H9 (cell line): Measurements from ENCODE around the gene RMND5A. TPM values are rescaled to one million over a fixed set of nuclear protein-coding genes. Genes with fewer than 3 reads are reported as not detected.

Source experiments
- DNase-seq: peaks from one replicate; pipeline ENCODE4 v3.0.0-alpha.2; 2017
- H2AFZ ChIP-seq: one replicate; pipeline ENCODE4 v1.6.1; 2013; ENCODE audit warnings: mild to moderate bottlenecking, low read length, control low read depth, moderate library complexity
- H2AK5ac ChIP-seq: 2 replicates; pipeline ENCODE4 v1.6.1; 2013; ENCODE audit warnings: low read length, control low read depth, mixed read lengths; ENCODE audit not compliant: insufficient read length
- H2BK120ac ChIP-seq: one replicate; pipeline ENCODE4 v1.6.1; 2013; ENCODE audit warnings: low read depth, mild to moderate bottlenecking, low read length, control low read depth, inconsistent platforms; ENCODE audit not compliant: poor library complexity, severe bottlenecking
- H2BK12ac ChIP-seq: 2 replicates; pipeline ENCODE4 v1.6.1; 2013; ENCODE audit warnings: low read length, control low read depth, mixed read lengths, low read depth; ENCODE audit not compliant: insufficient read length
- H2BK15ac ChIP-seq: 2 replicates; pipeline ENCODE4 v1.6.1; 2013; ENCODE audit warnings: low read depth, low read length, control low read depth
- H2BK20ac ChIP-seq: one replicate; pipeline ENCODE4 v1.6.1; 2013; ENCODE audit warnings: low read depth, mild to moderate bottlenecking, low read length, control low read depth, inconsistent platforms; ENCODE audit not compliant: poor library complexity, severe bottlenecking
- H2BK5ac ChIP-seq: 2 replicates; pipeline ENCODE4 v1.6.1; 2013; ENCODE audit warnings: low read length, control low read depth, mixed read lengths; ENCODE audit not compliant: insufficient read length
- H3K14ac ChIP-seq: 2 replicates; pipeline ENCODE4 v1.6.1; 2013; ENCODE audit warnings: low read length, control low read depth; ENCODE audit not compliant: insufficient read depth
- H3K18ac ChIP-seq: 2 replicates; pipeline ENCODE4 v1.6.1; 2013; ENCODE audit warnings: low read depth, mild to moderate bottlenecking, mixed read lengths, low read length, control low read depth; ENCODE audit not compliant: insufficient read length
- H3K23ac ChIP-seq: 2 replicates; pipeline ENCODE4 v1.6.1; 2013; ENCODE audit warnings: low read length, control low read depth, mixed read lengths, low read depth; ENCODE audit not compliant: insufficient read length
- H3K23me2 ChIP-seq: 2 replicates; pipeline ENCODE4 v1.6.1; 2013; ENCODE audit warnings: low read depth, mild to moderate bottlenecking, mixed read lengths, low read length, control low read depth; ENCODE audit not compliant: insufficient read length, poor library complexity, severe bottlenecking
- H3K27ac ChIP-seq: 2 replicates; pipeline ENCODE4 v1.5.1; 2013; ENCODE audit warnings: low read length, control low read depth, mixed read lengths, low read depth; ENCODE audit not compliant: insufficient read length
- H3K27me3 ChIP-seq: 2 replicates; pipeline ENCODE4 v1.6.1; 2013; ENCODE audit warnings: low read length, control low read depth, inconsistent platforms; ENCODE audit not compliant: insufficient read depth
- H3K4ac ChIP-seq: 2 replicates; pipeline ENCODE4 v1.6.1; 2013; ENCODE audit warnings: low read depth, mild to moderate bottlenecking, control low read depth, inconsistent platforms, low read length, moderate library complexity
- H3K4me1 ChIP-seq: 2 replicates; pipeline ENCODE4 v1.6.1; 2013; ENCODE audit warnings: low read length, control low read depth, inconsistent platforms; ENCODE audit not compliant: insufficient read depth
- H3K4me2 ChIP-seq: 2 replicates; pipeline ENCODE4 v1.6.1; 2013; ENCODE audit warnings: low read length, control low read depth, mixed read lengths; ENCODE audit not compliant: insufficient read length, insufficient read depth
- H3K56ac ChIP-seq: 2 replicates; pipeline ENCODE4 v1.6.1; 2013; ENCODE audit warnings: low read depth, mild to moderate bottlenecking, mixed read lengths, low read length, control low read depth; ENCODE audit not compliant: insufficient read length
- H3K79me1 ChIP-seq: 2 replicates; pipeline ENCODE4 v1.6.1; 2013; ENCODE audit warnings: low read depth, mild to moderate bottlenecking, moderate library complexity, low read length, control low read depth, inconsistent platforms; ENCODE audit not compliant: insufficient read depth, poor library complexity, severe bottlenecking
- H3K79me2 ChIP-seq: 2 replicates; pipeline ENCODE4 v1.6.1; 2013; ENCODE audit warnings: low read length, control low read depth, inconsistent platforms; ENCODE audit not compliant: insufficient read depth
- H3K9ac ChIP-seq: 2 replicates; pipeline ENCODE4 v1.6.1; 2013; ENCODE audit warnings: low read length, control low read depth, mixed read lengths; ENCODE audit not compliant: insufficient read length; ENCODE audit errors: extremely low read depth
- H3K9me3 ChIP-seq: one replicate; pipeline ENCODE4 v1.6.1; 2013; ENCODE audit warnings: low read depth, low read length, inconsistent platforms; ENCODE audit not compliant: control insufficient read depth
- H3T11ph ChIP-seq: one replicate; pipeline ENCODE4 v1.6.1; 2013; ENCODE audit warnings: mild to moderate bottlenecking, low read length, control low read depth, inconsistent platforms
- H4K20me1 ChIP-seq: one replicate; pipeline ENCODE4 v1.6.1; 2013; ENCODE audit not compliant: control insufficient read depth, insufficient read length, insufficient read depth
- H4K5ac ChIP-seq: 2 replicates; pipeline ENCODE4 v1.6.1; 2013; ENCODE audit warnings: low read depth, mild to moderate bottlenecking, mixed read lengths, low read length, control low read depth; ENCODE audit not compliant: insufficient read length
- H4K8ac ChIP-seq: replicated peaks from 2 replicates; pipeline ENCODE4 v1.6.1; 2013; ENCODE audit warnings: low read length, control low read depth, mixed read lengths, low read depth; ENCODE audit not compliant: insufficient read length
- H4K91ac ChIP-seq: 2 replicates; pipeline ENCODE4 v1.6.1; 2013; ENCODE audit warnings: low read depth, mild to moderate bottlenecking, moderate library complexity, mixed read lengths, low read length, control low read depth; ENCODE audit not compliant: insufficient read length
- H3K27ac Mint-ChIP-seq, 3 experiments: 2 replicates in 2 of 3; 3 replicates in 1 of 3; pipeline ENCODE4 v1.8.0; 2020 to 2021; ENCODE audit warnings: mixed read lengths in 3 of 3, mild to moderate bottlenecking in 1 of 3, moderate library complexity in 1 of 3
- H3K27me3 Mint-ChIP-seq: 2 replicates; pipeline ENCODE4 v1.8.0; 2021; ENCODE audit warnings: low read depth, mild to moderate bottlenecking, moderate library complexity, mixed read lengths
- H3K36me3 Mint-ChIP-seq, 3 experiments: 2 replicates in 2 of 3; 3 replicates in 1 of 3; pipeline ENCODE4 v1.8.0; 2020 to 2021; ENCODE audit warnings: low read depth in 3 of 3, mixed read lengths in 3 of 3; ENCODE audit not compliant: insufficient read depth in 1 of 3
- H3K4me1 Mint-ChIP-seq, 2 experiments: 2 replicates each; pipeline ENCODE4 v1.8.0; 2020; ENCODE audit warnings: mixed read lengths in 2 of 2
- H3K4me3 Mint-ChIP-seq, 2 experiments: 2 replicates in 1 of 2; 3 replicates in 1 of 2; pipeline ENCODE4 v1.8.0; 2020 to 2021; ENCODE audit warnings: mild to moderate bottlenecking in 2 of 2, mixed read lengths in 2 of 2, moderate library complexity in 1 of 2
- H3K9me3 Mint-ChIP-seq, 2 experiments: 2 replicates in 1 of 2; 3 replicates in 1 of 2; pipeline ENCODE4 v1.8.0; 2020; ENCODE audit warnings: mild to moderate bottlenecking in 2 of 2, mixed read lengths in 2 of 2, moderate library complexity in 1 of 2
- WGBS: extraction: QIAGEN DNeasy Blood & Tissue Kit; methylation state at CpG from one replicate; pipeline ENCODE4 v1.1.7; 2013; ENCODE audit warnings: missing lambda C conversion rate, low lambda C conversion rate, mixed read lengths; ENCODE audit not compliant: insufficient read length; ENCODE audit errors: extremely low coverage; 5-methylcytosine and 5-hydroxymethylcytosine counted together
- total RNA-seq: library from RNA; stranded (reverse); gene quantifications from 2 replicates; pipeline ENCODE4 v1.2.1, GENCODE V29; 2021
- TF ChIP-seq, protein P1 (sequence below): fragments of 200-600 bp; sonication (generic); conservative IDR thresholded peaks from 3 replicates; pipeline ENCODE4 v1.8.0; 2021; ENCODE audit warnings: antibody characterized with exemption, mild to moderate bottlenecking

Gene RMND5A
- total RNA-seq, 1 experiment from 2014 or later, result 48.8 TPM

DNA sequence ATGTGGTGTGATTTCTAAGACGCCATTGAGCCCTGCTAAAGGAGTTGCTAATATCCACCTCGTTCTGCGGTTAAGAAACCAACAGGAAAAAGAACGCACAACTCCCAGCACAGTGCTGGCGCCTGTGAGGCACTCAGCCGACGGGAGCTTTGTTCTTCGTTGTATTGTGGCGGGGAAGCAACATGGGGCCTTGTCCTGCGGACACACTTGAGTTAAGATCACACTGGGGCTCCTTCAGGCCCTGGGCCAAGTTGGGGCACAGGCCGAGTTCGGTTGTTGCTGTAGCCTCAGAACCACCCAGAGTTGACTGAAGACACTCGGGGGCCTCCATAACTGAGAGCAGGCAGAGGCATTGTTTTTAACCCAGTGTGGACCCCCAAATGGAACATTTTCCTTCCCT is 101.2 kb downstream of the RMND5A start:
- Histone ChIP-seq H2BK12ac (no peak overlapping the region), H3K79me1 (no peaks in the 10 kb centered on the region), H3K9me3 (peaks cover 4% of the 10 kb centered on the region), H3K18ac (no peak overlapping the region), H3K4me2 (no peak overlapping the region), H3K23me2 (no peaks in the 10 kb centered on the region), H2BK120ac (no peak overlapping the region), H2BK5ac (no peak overlapping the region), H4K8ac (no peak overlapping the region), H2BK15ac (no peak overlapping the region), H2BK20ac (no peak overlapping the region), H3K4me1 (no peaks in the 10 kb centered on the region), H4K91ac (no peak overlapping the region), H2AFZ (no peak overlapping the region), H4K5ac (no peak overlapping the region), H3K56ac (no peak overlapping the region), H2AK5ac (no peak overlapping the region), H3K27me3 (no peaks in the 10 kb centered on the region), H3K79me2 (no peaks in the 10 kb centered on the region), H3K4ac (no peak overlapping the region), H3K9ac (no peak overlapping the region), H3K23ac (no peak overlapping the region), H3K14ac (no peak overlapping the region), H4K20me1 (no peaks in the 10 kb centered on the region), H3K27ac (no peak overlapping the region), H3T11ph (no peak overlapping the region)
- peaks cover 20% of the 10 kb centered on the region for H3K27me3 Mint-ChIP-seq
- WGBS, result no CpG with 5 or more reads among the region's 13 CpGs
- peaks cover 0 to 2% of the 10 kb centered on the region in 2 experiments; a peak in 2 of 4 replicates for H3K4me1 Mint-ChIP-seq
- peaks cover 6% of the 10 kb centered on the region in 2 experiments; a peak in 4 of 5 replicates for H3K9me3 Mint-ChIP-seq
- H3K27ac Mint-ChIP-seq, result no peak overlapping the region
- H3K36me3 Mint-ChIP-seq, result peaks cover 0 to 7% (median 2%) of the 10 kb centered on the region in 3 experiments; a peak in 3 of 7 replicates
- TF ChIP-seq, protein P1, sequence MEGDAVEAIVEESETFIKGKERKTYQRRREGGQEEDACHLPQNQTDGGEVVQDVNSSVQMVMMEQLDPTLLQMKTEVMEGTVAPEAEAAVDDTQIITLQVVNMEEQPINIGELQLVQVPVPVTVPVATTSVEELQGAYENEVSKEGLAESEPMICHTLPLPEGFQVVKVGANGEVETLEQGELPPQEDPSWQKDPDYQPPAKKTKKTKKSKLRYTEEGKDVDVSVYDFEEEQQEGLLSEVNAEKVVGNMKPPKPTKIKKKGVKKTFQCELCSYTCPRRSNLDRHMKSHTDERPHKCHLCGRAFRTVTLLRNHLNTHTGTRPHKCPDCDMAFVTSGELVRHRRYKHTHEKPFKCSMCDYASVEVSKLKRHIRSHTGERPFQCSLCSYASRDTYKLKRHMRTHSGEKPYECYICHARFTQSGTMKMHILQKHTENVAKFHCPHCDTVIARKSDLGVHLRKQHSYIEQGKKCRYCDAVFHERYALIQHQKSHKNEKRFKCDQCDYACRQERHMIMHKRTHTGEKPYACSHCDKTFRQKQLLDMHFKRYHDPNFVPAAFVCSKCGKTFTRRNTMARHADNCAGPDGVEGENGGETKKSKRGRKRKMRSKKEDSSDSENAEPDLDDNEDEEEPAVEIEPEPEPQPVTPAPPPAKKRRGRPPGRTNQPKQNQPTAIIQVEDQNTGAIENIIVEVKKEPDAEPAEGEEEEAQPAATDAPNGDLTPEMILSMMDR, result no peak
- no peak overlapping the region for H3K4me3 Mint-ChIP-seq
- DNase-seq, result no peak
